Measurements from ENCODE around the gene CAPN5.
A peak's percentile ranks its signal among the peaks of the same experiment; 100 is the strongest.

The CAPN5 gene

GRCh38 chr11:77154381-77155081 is 87.8 kb downstream of the CAPN5 start:
- DNase-seq = peak; percentile 66

GRCh38 chr11:77155082-77155475 is 88.3 kb downstream of the CAPN5 start:
- no peak for DNase-seq

GRCh38 chr11:77155556-77156130 is 88.9 kb downstream of the CAPN5 start:
- DNase-seq = no peak

- no peak for DNase-seq
Measured at GRCh38 chr11:77156396-77157195, 89.8 kb downstream of the CAPN5 start.

- no peak for DNase-seq
Measured at GRCh38 chr11:77158041-77158695, 91.4 kb downstream of the CAPN5 start.

GRCh38 chr11:77159219-77159936 is 92.6 kb downstream of the CAPN5 start:
- no peak for DNase-seq

GRCh38 chr11:77159937-77160495 is 93.2 kb downstream of the CAPN5 start:
- DNase-seq = no peak

- no peak for DNase-seq
Measured at GRCh38 chr11:77163271-77163670, 96.5 kb downstream of the CAPN5 start.

GRCh38 chr11:77165066-77165465 is 98.3 kb downstream of the CAPN5 start:
- no peak for DNase-seq

GRCh38 chr11:77166021-77166420 is 99.2 kb downstream of the CAPN5 start:
- no peak for DNase-seq

GRCh38 chr11:77167111-77167626 is 100.4 kb downstream of the CAPN5 start:
- no peak for DNase-seq

- no peak for DNase-seq
Measured at GRCh38 chr11:77167791-77168190, 101.0 kb downstream of the CAPN5 start.

- DNase-seq = no peak
Measured at GRCh38 chr11:77170107-77170506, 103.3 kb downstream of the CAPN5 start.

GRCh38 chr11:77171254-77171653 is 104.5 kb downstream of the CAPN5 start:
- no peak for DNase-seq

- DNase-seq = no peak
Measured at GRCh38 chr11:77171885-77172665, 105.3 kb downstream of the CAPN5 start.

GRCh38 chr11:77172666-77172982 is 105.9 kb downstream of the CAPN5 start:
- no peak for DNase-seq

GRCh38 chr11:77173494-77173893 is 106.7 kb downstream of the CAPN5 start:
- no peak for DNase-seq

GRCh38 chr11:77174559-77174958 is 107.8 kb downstream of the CAPN5 start:
- DNase-seq = peak; percentile 11

GRCh38 chr11:77175021-77175842 is 108.5 kb downstream of the CAPN5 start:
- no peak for DNase-seq
